Chondrocyte (in vitro differentiated cells): Measurements from ENCODE around the gene DIRAS1. TPM values are rescaled to one million over a fixed set of nuclear protein-coding genes. Genes with fewer than 3 reads are reported as not detected.
A peak's percentile ranks its signal among the peaks of the same experiment; 100 is the strongest.

Experiments
- DNase-seq: peaks from one replicate; pipeline ENCODE4 v3.0.0; 2021; ENCODE audit warnings: mixed read lengths, low spot score
- H3K27ac Mint-ChIP-seq: one replicate; pipeline ENCODE4 v1.8.0; 2021; ENCODE audit warnings: mild to moderate bottlenecking, moderate library complexity, mixed read lengths; ENCODE audit not compliant: unreplicated experiment
- H3K27me3 Mint-ChIP-seq: 2 replicates; pipeline ENCODE4 v1.8.0; 2021; ENCODE audit warnings: low read depth, mixed read lengths
- H3K36me3 Mint-ChIP-seq: 2 replicates; pipeline ENCODE4 v1.8.0; 2021; ENCODE audit warnings: low read depth, mixed read lengths
- H3K4me1 Mint-ChIP-seq: 2 replicates; pipeline ENCODE4 v1.8.0; 2021; ENCODE audit warnings: low read depth, mild to moderate bottlenecking, mixed read lengths
- H3K4me3 Mint-ChIP-seq: one replicate; pipeline ENCODE4 v1.8.0; 2021; ENCODE audit warnings: mild to moderate bottlenecking, moderate library complexity, mixed read lengths; ENCODE audit not compliant: unreplicated experiment
- H3K9me3 Mint-ChIP-seq: 2 replicates; pipeline ENCODE4 v1.8.0; 2021; ENCODE audit warnings: low read depth, mixed read lengths
- total RNA-seq: library from RNA; stranded (reverse); gene quantifications from 3 replicates; pipeline ENCODE4 v1.2.1, GENCODE V29; 2021
- TF ChIP-seq, protein P1 (sequence below): fragments of 200-600 bp; sonication (generic); IDR thresholded peaks from 2 replicates; pipeline ENCODE4 v1.5.0; 2021; ENCODE audit warnings: antibody characterized with exemption, mild to moderate bottlenecking, moderate library complexity

Gene DIRAS1
- total RNA-seq, 1 donor from 2014 or later = 20.9 TPM

GRCh38 chr19:2691951-2692350, 29.2 kb downstream of the DIRAS1 start:
- Mint-ChIP-seq H3K27ac (no peak overlapping the region), H3K9me3 (no peaks in the 10 kb centered on the region), H3K4me3 (no peak overlapping the region), H3K36me3 (no peaks in the 10 kb centered on the region), H3K27me3 (peaks cover 3% of the 10 kb centered on the region), H3K4me1 (no peaks in the 10 kb centered on the region)
- TF ChIP-seq, protein P1, sequence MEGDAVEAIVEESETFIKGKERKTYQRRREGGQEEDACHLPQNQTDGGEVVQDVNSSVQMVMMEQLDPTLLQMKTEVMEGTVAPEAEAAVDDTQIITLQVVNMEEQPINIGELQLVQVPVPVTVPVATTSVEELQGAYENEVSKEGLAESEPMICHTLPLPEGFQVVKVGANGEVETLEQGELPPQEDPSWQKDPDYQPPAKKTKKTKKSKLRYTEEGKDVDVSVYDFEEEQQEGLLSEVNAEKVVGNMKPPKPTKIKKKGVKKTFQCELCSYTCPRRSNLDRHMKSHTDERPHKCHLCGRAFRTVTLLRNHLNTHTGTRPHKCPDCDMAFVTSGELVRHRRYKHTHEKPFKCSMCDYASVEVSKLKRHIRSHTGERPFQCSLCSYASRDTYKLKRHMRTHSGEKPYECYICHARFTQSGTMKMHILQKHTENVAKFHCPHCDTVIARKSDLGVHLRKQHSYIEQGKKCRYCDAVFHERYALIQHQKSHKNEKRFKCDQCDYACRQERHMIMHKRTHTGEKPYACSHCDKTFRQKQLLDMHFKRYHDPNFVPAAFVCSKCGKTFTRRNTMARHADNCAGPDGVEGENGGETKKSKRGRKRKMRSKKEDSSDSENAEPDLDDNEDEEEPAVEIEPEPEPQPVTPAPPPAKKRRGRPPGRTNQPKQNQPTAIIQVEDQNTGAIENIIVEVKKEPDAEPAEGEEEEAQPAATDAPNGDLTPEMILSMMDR = no peak
- no peak for DNase-seq

DNA sequence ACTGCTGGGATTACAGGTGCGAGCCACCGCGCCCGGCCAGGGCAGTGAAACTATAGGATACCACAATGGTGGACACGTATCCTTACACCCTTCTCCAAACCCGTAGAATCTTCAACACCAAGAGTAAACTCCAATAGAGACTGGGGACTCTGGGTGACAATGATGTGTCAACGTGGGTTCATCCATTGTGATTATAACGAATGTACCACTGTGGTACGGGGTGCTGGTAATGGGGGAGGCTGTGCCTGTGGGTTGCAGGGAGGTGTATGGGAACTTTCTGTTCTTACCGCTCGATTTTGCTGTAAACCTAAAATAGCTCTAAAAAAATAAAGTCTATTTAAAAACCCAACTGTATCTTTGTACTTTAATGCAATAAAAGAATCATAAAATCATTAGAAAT, 30.3 kb downstream of the DIRAS1 start:
- Mint-ChIP-seq H3K4me3 (no peak overlapping the region), H3K27me3 (peaks cover 3% of the 10 kb centered on the region), H3K36me3 (no peaks in the 10 kb centered on the region), H3K9me3 (no peaks in the 10 kb centered on the region), H3K27ac (no peak overlapping the region), H3K4me1 (no peaks in the 10 kb centered on the region)
- DNase-seq = no peak
- TF ChIP-seq, protein P1 = no peak

DNA sequence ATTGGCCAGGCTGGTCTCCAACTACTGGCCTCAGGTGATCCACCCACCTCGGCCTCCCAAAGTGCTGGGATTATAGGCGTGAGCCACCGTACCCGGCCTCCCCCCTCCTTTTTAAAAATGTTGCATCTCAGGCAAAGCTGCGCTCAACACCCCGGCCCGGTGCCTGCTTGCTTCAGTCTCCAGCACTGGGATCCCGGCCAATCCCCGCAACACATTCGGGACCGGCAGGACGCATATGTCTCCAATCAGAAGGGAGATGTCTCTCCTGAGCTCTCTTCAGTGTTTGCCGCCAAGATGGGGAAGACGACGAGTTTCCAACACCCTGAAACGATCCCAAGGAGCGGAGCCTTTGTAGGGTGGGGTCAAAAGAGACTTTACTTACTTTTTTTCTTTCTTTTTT, 34.8 kb downstream of the DIRAS1 start:
- Mint-ChIP-seq H3K27me3 (no peaks in the 10 kb centered on the region), H3K4me3 (no peak overlapping the region), H3K9me3 (no peaks in the 10 kb centered on the region), H3K36me3 (no peaks in the 10 kb centered on the region), H3K27ac (no peak overlapping the region), H3K4me1 (no peaks in the 10 kb centered on the region)
- TF ChIP-seq, protein P1 = no peak
- no peak for DNase-seq

GRCh38 chr19:2685204-2685704, 35.9 kb downstream of the DIRAS1 start:
- H3K36me3 Mint-ChIP-seq = no peaks in the 10 kb centered on the region
- peak overlapping the region; percentile 57 for H3K27ac Mint-ChIP-seq
- no peaks in the 10 kb centered on the region for H3K27me3 Mint-ChIP-seq
- TF ChIP-seq, protein P1 = no peak
- H3K4me3 Mint-ChIP-seq = no peak overlapping the region
- no peaks in the 10 kb centered on the region for H3K4me1 Mint-ChIP-seq
- no peak for DNase-seq
- H3K9me3 Mint-ChIP-seq = no peaks in the 10 kb centered on the region

- H3K9me3 Mint-ChIP-seq = no peaks in the 10 kb centered on the region
- DNase-seq = no peak
- H3K27me3 Mint-ChIP-seq = peaks cover 6% of the 10 kb centered on the region
- no peak overlapping the region for H3K27ac Mint-ChIP-seq
- no peaks in the 10 kb centered on the region for H3K4me1 Mint-ChIP-seq
- H3K36me3 Mint-ChIP-seq = no peaks in the 10 kb centered on the region
- H3K4me3 Mint-ChIP-seq = no peak overlapping the region
- TF ChIP-seq, protein P1 = no peak
Measured at GRCh38 chr19:2683430-2684003, 37.7 kb downstream of the DIRAS1 start.
